Measurements from ENCODE around the gene RARG.

The RARG gene

GRCh38 chr12:53193985-53194716 lies 37.9 kb downstream of the RARG start:
- in situ Hi-C loops (cut with HindIII; ENCODE audit: low sequenced_read_pairs) = loop anchor here (10.0 kb wide), 1 partner anchor 119 kb away; the partner anchor contains the start of gene SPRYD3
- no peak for TF ChIP-seq CTCF (IDR thresholded peaks at IDR 0.05; ENCODE audit: low read depth, low read length, missing control alignments)
- DNase-seq (ENCODE audit: low read depth) = no peak
- no peak overlapping the region for H3K4me3 ChIP-seq (ENCODE audit: low read depth, low read length)

- in situ Hi-C loops (cut with HindIII; ENCODE audit: low sequenced_read_pairs) = loop anchor here (10.0 kb wide), 1 partner anchor 118 kb away; the partner anchor contains the start of gene SPRYD3
- DNase-seq (ENCODE audit: low read depth) = no peak
- no peak for TF ChIP-seq CTCF (IDR thresholded peaks at IDR 0.05; ENCODE audit: low read depth, low read length, missing control alignments)
- no peak overlapping the region for H3K4me3 ChIP-seq (ENCODE audit: low read depth, low read length)
Observed at GRCh38 chr12:53193040-53193439, 39.0 kb downstream of the RARG start.

- no peak overlapping the region for H3K4me3 ChIP-seq (ENCODE audit: low read depth, low read length)
- TF ChIP-seq CTCF (IDR thresholded peaks at IDR 0.05; ENCODE audit: low read depth, low read length, missing control alignments) = no peak
- DNase-seq (ENCODE audit: low read depth) = no peak
- in situ Hi-C loops (cut with HindIII; ENCODE audit: low sequenced_read_pairs) = loop anchor here (10.0 kb wide), 1 partner anchor 118 kb away; the partner anchor contains the start of gene SPRYD3
Observed at GRCh38 chr12:53192531-53193021, 39.4 kb downstream of the RARG start.

GRCh38 chr12:53191885-53192530 lies 40.0 kb downstream of the RARG start:
- H3K4me3 ChIP-seq (ENCODE audit: low read depth, low read length) = no peak overlapping the region
- DNase-seq (ENCODE audit: low read depth) = no peak
- in situ Hi-C loops (cut with HindIII; ENCODE audit: low sequenced_read_pairs) = loop anchor here (10.0 kb wide), 1 partner anchor 117 kb away; the partner anchor contains the start of gene SPRYD3
- TF ChIP-seq CTCF (IDR thresholded peaks at IDR 0.05; ENCODE audit: low read depth, low read length, missing control alignments) = no peak

- no peak for DNase-seq (ENCODE audit: low read depth)
Observed at GRCh38 chr12:53191096-53191884, 40.7 kb downstream of the RARG start.

More at GRCh38 chr12:53191096-53191884, 40.7 kb downstream of the RARG start:
- in situ Hi-C loops (cut with HindIII; ENCODE audit: low sequenced_read_pairs) = loop anchor here (10.0 kb wide), 1 partner anchor 116 kb away; the partner anchor contains the start of gene SPRYD3
- no peak overlapping the region for H3K4me3 ChIP-seq (ENCODE audit: low read depth, low read length)
- TF ChIP-seq CTCF (IDR thresholded peaks at IDR 0.05; ENCODE audit: low read depth, low read length, missing control alignments) = no peak

Measured in astrocyte of the cerebellum (primary cell).